Measurements from ENCODE around the gene SLC22A12.
A peak's percentile ranks its signal among the peaks of the same experiment; 100 is the strongest.
"Not testable (repeated sequence)": the region's sequence is repeated elsewhere in the genome, so short reads cannot be mapped to it uniquely, and the experiment has no call there.

SLC22A12 gene

GRCh38 chr11:64590763-64591221, at the start of gene SLC22A12:
Gene SLC22A12, plus strand, starts transcription at chr11:64591220. Its CDS starts 337 bp downstream, at chr11:64591557.
- DNase-seq (ENCODE audit: low spot score): no peak

- DNase-seq (ENCODE audit: low spot score): no peak
Observed at GRCh38 chr11:64542172-64543125, 48.6 kb upstream of the SLC22A12 start.

DNA sequence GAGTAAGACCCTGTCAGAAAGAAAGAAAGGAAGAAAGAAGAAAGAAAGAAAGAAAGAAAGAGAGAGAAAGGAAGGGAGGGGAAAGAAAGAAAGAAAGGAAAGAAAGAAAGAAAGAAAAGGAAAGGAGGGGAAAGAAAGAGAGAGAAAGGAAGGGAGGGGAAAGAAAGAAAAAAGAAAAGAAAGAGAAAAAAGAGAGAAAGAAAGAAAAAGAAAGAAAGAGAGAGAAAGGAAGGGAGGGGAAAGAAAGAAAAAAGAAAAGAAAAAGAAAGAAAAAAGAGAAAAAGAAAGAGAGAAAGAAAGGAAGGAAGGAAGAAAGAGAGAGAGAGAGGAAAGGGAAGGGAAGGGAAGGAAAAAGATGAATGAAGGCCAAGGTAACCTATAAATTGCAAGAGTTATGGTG, 47.2 kb upstream of the SLC22A12 start:
- DNase-seq (ENCODE audit: low spot score): no peak

DNA sequence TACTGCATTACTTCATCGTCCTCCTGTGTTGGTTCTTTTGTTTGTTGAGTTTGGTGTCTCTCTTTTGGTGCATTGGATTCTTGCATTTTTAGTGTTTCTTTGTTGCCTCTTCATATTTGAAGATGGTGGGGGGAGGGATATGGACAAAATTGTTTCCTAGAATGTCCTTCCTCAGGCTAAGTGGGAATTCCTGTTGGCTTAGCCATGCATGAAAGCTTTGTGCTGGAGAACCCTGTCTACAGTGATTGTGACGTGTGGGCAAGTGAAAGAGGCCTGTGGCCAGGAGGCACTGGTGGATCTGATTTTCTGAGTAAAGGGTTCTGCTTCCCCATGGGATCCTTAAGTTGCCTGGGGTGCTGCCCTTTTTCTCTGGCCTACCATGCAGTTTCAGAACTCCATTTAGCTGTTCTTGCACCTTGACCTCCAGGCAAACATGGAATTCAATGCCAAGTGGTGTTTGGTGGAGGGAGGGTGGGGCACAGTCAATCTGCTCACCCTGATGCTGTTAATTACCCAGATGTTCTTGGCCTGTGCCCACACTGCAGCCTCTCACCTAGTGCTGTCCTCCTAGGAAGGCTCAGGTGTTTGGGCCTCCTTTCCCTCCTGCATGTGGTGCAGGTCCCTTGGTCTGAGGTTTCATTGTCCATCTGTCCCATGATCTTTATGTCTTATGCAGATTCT, 46.3 kb upstream of the SLC22A12 start:
- no peak for DNase-seq (ENCODE audit: low spot score)

DNA sequence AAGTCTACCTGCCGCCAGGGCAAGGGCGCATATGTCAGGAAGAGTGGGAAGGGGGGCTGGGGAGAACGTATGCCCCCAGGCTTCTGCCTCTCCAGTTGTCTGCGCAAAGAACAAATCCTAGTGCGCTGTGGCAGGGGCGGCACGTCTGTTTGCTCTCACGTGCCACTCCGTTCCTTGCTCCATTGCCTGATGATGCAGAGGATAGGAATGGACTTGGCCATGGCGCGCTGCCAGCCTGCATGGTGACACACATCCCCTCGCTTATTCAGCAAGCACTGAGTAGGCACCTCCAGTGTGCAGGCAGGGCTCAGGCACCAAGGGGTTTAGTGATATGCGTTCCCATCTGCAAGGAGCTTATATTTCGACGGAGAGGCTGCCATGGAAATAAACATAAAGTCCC, 45.4 kb upstream of the SLC22A12 start:
- DNase-seq (ENCODE audit: low spot score): peak; percentile 71

DNA sequence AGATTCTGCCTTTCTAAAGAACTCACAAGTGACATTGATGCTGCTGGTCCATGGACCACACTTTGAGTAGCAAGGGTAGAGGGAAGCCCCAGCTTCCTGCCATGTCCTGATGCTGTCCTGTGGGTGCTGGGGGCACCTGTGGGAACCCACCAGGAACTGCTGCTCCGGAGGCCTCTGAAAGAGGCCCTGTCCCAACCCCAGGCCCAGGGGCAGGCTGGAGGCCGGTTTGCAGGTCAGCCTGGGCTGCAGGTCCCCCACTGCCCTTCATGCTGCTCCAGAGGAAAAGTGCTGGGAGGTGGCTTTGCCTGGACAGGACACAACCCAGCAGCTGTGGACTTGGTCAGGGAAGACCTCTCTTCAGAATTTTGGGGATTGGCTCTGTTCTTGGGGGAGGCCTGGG, 44.8 kb upstream of the SLC22A12 start:
- no peak for DNase-seq (ENCODE audit: low spot score)

DNA sequence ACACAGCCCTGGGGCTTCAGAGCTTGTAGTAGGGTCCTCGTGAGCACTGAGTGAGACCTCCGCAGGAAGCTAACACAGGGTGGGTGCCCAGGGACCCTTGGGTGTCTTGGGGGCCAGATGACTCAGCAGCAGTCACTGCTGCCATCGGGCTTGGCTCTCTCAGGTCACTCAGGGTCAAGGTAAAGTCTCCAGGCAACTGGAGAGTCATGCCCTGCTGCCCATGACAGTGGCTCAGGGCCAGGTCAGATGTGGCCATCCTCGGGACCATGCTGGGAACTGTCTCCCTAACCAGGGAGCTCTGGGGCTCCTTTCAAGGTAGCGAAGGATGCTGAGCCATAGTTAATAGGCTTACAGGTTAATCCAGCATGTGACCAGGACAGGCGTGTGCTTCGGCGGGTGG, 44.4 kb upstream of the SLC22A12 start:
- DNase-seq (ENCODE audit: low spot score): no peak

DNA sequence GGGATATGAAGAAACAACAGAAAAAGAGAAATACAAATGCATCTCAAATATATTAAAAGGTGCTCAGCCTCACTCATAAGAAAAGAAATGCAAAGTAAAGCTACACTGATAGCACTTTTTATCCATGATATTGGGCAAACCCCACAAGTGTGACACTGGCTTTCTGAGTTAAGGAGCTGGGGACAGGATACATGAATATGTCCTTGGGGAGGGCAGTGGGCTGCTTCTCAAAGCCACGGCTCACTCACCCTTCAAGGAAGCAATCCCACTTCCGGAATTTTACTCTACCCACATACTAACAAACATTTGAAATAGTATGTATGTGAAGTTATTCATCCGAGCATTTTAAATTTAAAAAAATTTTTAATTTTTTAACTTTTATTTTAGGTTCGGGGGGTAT, 41.1 kb upstream of the SLC22A12 start:
- DNase-seq (ENCODE audit: low spot score): no peak

GRCh38 chr11:64553554-64554201, 37.3 kb upstream of the SLC22A12 start:
- DNase-seq (ENCODE audit: low spot score): peak; percentile 28

DNA sequence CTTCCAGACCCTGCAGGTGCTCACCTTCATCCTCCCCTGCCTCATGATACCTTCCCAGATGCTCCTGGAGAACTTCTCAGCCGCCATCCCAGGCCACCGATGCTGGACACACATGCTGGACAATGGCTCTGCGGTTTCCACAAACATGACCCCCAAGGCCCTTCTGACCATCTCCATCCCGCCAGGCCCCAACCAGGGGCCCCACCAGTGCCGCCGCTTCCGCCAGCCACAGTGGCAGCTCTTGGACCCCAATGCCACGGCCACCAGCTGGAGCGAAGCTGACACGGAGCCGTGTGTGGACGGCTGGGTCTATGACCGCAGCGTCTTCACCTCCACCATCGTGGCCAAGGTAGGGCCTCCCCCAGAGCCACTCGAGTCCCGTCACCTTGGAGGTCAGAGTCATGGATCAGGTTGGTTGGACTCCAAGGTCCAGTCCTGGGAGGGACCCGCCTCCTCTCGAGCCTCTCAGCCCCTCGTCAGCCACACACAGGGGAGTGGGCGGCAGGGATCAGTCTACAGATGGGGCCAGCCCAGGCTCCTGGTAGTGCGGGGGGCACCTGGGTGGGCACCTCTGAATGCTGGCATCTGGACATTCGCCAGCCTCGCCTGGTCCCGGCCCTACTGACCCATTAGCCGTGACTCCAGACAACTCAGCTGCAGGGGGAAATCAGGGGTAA, 34.8 kb upstream of the SLC22A12 start:
- no peak for DNase-seq (ENCODE audit: low spot score)

DNA sequence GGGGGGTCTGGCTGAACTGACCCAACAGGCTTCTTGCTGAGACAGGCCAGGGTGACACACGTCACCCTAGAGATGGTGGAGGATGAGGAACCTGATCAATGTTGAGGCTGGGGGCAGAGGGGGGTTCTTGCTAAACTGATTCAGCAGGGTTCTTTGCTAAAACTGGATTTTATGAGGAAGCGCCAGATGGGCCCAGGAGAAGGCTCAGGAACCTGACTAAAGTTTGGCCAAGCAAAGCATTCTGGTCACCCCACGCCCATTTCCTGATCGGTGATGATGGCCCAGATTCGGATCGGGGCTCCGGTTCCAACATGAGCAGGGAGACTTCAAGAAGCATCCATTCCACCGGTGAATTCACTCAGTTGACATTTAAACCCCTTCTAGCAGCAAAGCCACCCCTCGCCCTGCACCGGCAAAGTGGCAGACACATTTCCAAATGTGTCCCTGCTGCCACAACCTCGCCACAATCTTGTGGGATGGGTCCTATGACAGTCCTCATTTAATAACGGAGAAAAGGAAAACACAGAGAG, 34.2 kb upstream of the SLC22A12 start:
- DNase-seq (ENCODE audit: low spot score): no peak

GRCh38 chr11:64558065-64558745, 32.8 kb upstream of the SLC22A12 start:
- DNase-seq (ENCODE audit: low spot score): no peak

DNA sequence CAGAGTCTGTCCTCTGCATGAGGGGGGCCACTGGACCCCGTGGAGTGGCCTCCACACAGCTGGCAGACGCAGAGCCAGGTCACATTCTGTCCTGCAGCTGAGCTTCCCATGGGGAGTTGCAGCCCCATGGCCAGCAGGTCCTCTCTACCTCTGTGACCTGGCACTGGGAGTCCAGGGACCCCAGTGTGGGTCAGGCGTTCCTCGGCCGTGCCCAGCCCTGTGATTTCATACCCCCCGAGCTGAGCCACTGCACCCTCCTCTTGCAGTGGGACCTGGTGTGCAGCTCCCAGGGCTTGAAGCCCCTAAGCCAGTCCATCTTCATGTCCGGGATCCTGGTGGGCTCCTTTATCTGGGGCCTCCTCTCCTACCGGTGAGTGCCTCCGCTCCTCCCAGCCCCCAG, 32.2 kb upstream of the SLC22A12 start:
- DNase-seq (ENCODE audit: low spot score): no peak

DNA sequence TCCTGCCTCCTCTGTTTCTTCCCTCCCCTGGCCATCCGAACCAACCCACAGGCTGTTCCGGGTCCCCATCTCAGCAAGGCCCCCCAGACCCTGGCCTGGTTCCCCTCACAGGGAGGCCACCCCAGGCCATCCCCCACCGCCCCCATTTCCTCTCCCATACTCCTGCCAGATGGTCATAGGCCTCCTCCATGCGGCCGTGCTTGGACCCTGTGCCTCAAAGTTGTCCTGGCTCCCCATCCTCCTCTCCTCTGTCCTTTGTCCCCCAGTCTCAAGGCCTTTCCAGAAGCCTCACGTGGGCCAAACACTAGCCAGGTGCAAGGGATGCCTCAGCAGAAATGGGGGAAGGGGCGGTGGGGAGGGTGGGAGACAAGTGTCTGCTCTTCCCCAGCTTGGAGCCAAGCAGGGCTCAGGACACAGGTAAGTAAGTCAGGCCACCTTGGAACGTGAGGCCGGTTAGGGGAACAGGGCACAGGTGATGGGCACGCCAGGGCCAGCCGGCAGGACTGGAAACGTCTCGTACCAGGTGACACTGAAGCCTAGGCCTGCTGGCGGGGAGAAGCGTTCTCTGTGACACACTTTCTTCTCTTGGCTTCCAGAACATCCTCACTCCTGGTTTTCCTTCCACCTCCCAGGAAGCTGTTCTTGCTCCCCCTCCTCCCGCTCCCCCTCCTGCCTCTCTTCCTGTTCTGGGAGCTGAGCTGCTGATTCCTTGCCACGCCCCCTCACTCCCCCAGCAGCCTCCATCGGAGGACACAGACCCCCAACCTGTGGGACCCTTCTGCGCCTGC, 31.5 kb upstream of the SLC22A12 start:
- no peak for DNase-seq (ENCODE audit: low spot score)

DNA sequence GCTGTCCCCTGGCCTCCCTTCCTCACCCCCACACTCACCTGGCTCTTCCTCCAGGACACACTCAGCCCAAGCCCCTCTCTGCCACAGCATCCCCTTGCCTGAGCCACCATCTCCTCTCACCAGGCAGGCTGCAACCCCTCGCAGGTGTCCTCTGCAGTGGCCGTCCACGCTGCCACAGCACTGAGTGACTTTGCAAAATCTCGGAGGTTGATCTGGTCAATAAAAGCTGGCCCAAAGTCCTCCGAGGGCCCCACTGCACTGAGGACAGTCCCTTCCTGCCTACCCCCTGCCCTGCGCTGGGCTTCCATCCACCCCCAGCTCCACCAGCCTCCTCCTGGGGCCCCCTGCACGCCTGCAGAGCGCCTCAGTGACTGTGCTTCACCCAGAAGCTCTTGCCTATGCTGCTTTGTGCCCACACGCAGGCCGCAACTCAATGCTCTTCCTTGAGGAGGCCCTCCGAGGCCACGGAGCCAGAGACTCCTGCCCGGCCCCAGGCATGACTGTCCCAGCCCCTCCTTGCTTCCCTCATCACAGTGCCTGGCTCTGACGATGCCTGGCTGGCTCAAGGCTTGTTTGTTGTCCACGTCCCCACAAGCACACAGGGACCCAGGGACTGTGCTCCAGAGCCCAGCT, 30.8 kb upstream of the SLC22A12 start:
- no peak for DNase-seq (ENCODE audit: low spot score)

DNA sequence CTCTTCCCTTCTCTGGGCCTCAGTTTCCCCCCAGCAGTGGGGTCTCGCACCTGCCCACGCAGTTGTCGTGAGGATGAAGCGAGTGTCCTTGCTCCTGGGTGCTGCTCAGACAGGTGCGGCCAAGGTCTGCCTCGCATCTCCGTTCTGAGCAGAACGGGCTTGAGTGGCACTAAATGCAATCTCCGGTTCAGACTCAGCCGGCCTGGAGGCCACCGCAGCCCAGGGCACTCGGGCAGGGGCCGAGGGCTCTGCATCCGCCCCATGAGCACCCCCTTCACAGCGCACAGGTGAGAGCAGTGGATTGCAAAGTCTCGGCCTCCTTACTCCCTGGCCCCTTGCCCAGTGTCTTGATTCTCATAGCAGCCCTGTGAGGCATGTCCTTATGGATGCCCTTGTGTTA, 30.1 kb upstream of the SLC22A12 start:
- no peak for DNase-seq (ENCODE audit: low spot score)

DNA sequence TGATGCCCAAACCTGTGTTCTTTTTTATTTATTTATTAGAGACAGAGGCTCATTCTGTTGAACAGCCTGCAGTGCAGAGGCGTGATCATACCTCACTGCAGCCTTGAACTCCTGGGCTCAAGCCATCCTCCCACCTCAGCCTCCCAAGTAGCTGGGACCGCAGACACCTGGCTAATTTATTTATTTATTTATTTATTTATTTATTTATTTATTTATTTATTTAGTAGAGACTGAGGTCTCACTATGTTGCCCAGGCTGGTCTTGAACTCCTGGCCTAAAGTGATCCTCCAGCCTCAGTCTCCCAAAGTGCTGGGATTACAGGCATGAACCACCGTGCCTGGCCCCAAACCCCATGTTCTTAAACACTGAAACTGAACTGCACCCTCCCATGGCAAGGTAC, 29.6 kb upstream of the SLC22A12 start:
- DNase-seq (ENCODE audit: low spot score): not testable (repeated sequence)

DNA sequence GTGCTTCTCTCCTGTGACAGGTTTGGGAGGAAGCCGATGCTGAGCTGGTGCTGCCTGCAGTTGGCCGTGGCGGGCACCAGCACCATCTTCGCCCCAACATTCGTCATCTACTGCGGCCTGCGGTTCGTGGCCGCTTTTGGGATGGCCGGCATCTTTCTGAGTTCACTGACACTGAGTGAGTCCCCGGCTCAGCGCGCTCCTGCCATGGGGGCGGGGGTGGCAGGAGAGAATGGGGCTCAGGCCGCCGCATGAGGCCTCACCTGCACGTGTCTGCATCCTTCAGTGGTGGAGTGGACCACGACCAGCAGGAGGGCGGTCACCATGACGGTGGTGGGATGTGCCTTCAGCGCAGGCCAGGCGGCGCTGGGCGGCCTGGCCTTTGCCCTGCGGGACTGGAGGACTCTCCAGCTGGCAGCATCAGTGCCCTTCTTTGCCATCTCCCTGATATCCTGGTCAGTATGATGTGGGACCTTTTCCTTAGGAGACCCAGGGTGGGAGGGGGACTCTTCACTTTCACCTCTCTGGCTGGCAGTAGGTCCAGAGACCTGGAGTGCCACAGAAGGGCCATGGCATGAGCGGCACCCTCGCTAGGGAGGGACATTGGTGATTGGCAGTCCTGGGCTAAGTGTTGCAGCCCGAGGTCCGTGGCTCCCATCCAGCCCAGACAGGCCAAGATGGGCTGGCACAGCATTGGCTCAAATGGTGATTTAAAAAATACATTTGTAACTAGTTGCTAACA, 28.9 kb upstream of the SLC22A12 start:
- DNase-seq (ENCODE audit: low spot score): no peak

DNA sequence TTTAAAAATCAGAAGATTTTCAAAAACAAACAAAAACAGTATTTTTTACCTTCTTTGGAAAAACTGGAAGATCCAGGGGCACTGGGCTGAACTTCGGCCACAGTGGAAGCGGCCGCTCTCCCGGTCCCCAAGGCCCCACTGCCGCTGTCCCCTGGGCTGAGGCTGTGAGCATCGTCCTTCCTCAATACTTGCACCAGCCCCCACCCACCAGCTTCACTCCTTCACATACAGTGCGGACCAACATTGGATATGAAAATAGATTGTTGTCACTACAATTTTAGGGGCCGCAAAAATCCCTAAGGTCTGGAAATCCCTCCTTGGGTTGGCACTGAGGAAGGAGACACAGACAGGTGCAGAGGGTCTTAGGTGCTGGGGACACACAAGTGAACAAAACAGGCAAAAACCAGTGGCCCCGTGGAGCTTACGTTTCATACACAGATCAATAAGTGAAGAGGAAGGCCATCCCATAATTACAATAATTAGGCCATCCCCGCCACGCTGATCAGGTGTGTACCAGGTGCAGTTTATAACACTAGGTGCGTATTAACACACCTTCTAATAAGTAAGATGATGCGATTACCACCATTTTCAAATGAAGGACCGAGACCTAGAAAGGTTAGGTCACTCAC, 28.2 kb upstream of the SLC22A12 start:
- DNase-seq (ENCODE audit: low spot score): no peak
